ENCODE measurements around the gene KHK.

DNA sequence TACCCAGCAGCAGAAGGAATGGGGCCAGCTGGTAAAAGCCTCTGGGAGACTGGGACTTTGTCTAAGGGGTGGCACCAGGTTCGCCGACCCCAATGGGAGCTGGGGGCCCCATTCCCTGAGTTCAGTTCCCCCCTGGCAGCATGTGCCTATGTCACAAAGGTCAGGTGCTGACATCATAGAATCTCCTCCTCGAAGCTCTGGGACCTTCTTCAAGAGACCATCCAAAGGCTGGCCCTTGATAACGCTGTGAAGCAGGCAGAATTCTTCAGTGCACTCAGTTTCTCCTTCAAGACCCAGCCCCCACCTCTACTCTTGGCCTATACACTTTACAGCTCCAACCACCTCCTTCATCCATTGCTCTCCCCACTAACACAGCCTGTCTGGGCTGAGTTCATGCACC lies 52.7 kb downstream of the KHK start, which contains the start of gene PRR30:
- TF ChIP-seq, protein P1, sequence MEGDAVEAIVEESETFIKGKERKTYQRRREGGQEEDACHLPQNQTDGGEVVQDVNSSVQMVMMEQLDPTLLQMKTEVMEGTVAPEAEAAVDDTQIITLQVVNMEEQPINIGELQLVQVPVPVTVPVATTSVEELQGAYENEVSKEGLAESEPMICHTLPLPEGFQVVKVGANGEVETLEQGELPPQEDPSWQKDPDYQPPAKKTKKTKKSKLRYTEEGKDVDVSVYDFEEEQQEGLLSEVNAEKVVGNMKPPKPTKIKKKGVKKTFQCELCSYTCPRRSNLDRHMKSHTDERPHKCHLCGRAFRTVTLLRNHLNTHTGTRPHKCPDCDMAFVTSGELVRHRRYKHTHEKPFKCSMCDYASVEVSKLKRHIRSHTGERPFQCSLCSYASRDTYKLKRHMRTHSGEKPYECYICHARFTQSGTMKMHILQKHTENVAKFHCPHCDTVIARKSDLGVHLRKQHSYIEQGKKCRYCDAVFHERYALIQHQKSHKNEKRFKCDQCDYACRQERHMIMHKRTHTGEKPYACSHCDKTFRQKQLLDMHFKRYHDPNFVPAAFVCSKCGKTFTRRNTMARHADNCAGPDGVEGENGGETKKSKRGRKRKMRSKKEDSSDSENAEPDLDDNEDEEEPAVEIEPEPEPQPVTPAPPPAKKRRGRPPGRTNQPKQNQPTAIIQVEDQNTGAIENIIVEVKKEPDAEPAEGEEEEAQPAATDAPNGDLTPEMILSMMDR (IDR thresholded peaks at IDR 0.05) = no peak
- no peak for TF ChIP-seq EP300 (IDR thresholded peaks at IDR 0.05)

All from suprapubic skin (tissue), 3 donors.